ENCODE measurements around the gene PPL.

GRCh38 chr16:4899474-4899846 is 37.5 kb downstream of the PPL start:
- no peak for TF ChIP-seq CTCF (IDR thresholded peaks at IDR 0.05)
- no peak for TF ChIP-seq POLR2A (IDR thresholded peaks at IDR 0.05)

Measured in testis (tissue), 2 donors.